Nephron progenitor cell (in vitro differentiated cells): ENCODE measurements around the gene CFAP54.

Source experiments
- DNase-seq: peaks from one replicate; pipeline ENCODE4 v3.0.0; 2021
- H3K27ac Mint-ChIP-seq: 2 replicates; pipeline ENCODE4 v1.8.0; 2021; ENCODE audit warnings: mild to moderate bottlenecking, moderate library complexity, mixed read lengths
- H3K27me3 Mint-ChIP-seq: 2 replicates; pipeline ENCODE4 v1.8.0; 2021; ENCODE audit warnings: mild to moderate bottlenecking, low read depth, mixed read lengths; ENCODE audit not compliant: poor library complexity
- H3K36me3 Mint-ChIP-seq: 2 replicates; pipeline ENCODE4 v1.8.0; 2021; ENCODE audit warnings: low read depth, mixed read lengths
- H3K4me1 Mint-ChIP-seq: 2 replicates; pipeline ENCODE4 v1.8.0; 2021; ENCODE audit warnings: mixed read lengths
- H3K4me3 Mint-ChIP-seq: 2 replicates; pipeline ENCODE4 v1.8.0; 2021; ENCODE audit warnings: mild to moderate bottlenecking, moderate library complexity, mixed read lengths
- H3K9me3 Mint-ChIP-seq: 2 replicates; pipeline ENCODE4 v1.8.0; 2021; ENCODE audit warnings: mild to moderate bottlenecking, moderate library complexity, mixed read lengths
- TF ChIP-seq, protein P1 (sequence below): fragments of 200-600 bp; sonication (generic); IDR thresholded peaks from 2 replicates; pipeline ENCODE4 v1.5.0; 2021; ENCODE audit warnings: antibody characterized with exemption

The CFAP54 gene

DNA sequence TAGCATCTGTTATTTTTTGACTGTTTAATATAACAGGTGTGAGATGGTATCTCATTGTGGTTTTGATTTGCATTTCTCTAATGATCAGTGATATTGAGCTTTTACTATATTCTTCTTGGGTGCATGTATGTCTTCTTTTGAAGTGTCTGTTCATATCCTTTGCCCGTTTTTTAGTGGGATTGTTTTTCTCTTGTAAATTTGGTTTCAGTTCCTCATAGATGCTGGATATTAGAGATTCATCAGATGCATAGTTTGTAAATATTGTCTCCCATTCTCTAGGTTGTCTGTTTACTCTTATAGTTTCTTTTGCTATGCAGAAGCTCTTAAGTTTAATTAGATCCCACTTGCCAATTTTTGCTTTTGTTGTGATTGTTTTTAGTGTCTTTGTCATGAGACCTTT lies 368.8 kb downstream of the CFAP54 start:
- Mint-ChIP-seq H3K4me1 (peaks cover 16% of the 10 kb centered on the region), H3K4me3 (no peak overlapping the region)
- no peak for DNase-seq

DNA sequence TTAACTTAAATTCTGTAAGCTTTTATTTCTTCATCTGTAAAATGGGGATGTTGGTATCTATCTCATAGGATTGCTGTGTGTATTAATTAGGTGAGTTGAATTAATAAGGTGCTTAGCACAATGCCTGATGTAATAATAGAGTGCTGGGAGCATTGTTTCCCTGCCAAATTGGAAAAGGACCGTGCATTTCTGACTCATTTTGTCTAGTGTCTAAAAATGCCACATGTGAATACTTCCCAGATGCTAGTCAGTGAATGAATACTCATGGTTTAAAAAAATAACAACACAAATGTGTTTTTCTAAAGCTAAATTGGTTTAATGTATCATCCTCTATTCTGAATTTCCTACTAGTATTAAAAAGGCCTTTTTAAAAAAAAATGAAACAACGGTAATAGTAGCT lies 372.3 kb downstream of the CFAP54 start:
- no peak overlapping the region for H3K27ac Mint-ChIP-seq
- H3K4me1 Mint-ChIP-seq = peaks cover 10% of the 10 kb centered on the region
- peaks cover 18% of the 10 kb centered on the region for H3K9me3 Mint-ChIP-seq
- H3K36me3 Mint-ChIP-seq = peaks cover 6% of the 10 kb centered on the region
- H3K27me3 Mint-ChIP-seq = no peaks in the 10 kb centered on the region
- no peak for DNase-seq
- TF ChIP-seq, protein P1, sequence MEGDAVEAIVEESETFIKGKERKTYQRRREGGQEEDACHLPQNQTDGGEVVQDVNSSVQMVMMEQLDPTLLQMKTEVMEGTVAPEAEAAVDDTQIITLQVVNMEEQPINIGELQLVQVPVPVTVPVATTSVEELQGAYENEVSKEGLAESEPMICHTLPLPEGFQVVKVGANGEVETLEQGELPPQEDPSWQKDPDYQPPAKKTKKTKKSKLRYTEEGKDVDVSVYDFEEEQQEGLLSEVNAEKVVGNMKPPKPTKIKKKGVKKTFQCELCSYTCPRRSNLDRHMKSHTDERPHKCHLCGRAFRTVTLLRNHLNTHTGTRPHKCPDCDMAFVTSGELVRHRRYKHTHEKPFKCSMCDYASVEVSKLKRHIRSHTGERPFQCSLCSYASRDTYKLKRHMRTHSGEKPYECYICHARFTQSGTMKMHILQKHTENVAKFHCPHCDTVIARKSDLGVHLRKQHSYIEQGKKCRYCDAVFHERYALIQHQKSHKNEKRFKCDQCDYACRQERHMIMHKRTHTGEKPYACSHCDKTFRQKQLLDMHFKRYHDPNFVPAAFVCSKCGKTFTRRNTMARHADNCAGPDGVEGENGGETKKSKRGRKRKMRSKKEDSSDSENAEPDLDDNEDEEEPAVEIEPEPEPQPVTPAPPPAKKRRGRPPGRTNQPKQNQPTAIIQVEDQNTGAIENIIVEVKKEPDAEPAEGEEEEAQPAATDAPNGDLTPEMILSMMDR = no peak
- no peak overlapping the region for H3K4me3 Mint-ChIP-seq

More for the DNA sequence above, 368.8 kb downstream of the CFAP54 start:
- Mint-ChIP-seq H3K27me3 (no peaks in the 10 kb centered on the region), H3K27ac (no peak overlapping the region), H3K36me3 (peaks cover 11% of the 10 kb centered on the region), H3K9me3 (peaks cover 35% of the 10 kb centered on the region)
- TF ChIP-seq, protein P1 = no peak

DNA sequence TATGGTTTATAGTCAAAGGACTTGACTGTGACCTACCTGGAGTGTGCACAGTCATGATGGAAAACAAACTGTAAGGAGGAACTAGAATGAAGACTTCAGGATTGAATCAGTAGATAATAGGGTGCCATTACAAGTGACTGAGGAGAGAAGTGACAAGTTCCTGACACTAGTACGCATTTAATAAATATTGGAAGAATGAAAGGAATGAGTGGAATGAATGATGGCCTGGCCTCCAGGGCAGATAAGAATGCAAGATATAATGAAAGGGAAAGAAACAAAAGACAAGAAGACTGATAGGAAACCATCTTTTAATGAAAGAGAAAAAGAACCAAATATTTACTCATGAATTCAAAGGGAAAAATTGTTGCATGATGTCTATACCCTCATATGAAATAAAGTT lies 372.9 kb downstream of the CFAP54 start:
- Mint-ChIP-seq H3K36me3 (peaks cover 4% of the 10 kb centered on the region), H3K4me3 (no peak overlapping the region), H3K9me3 (peaks cover 12% of the 10 kb centered on the region), H3K27ac (no peak overlapping the region), H3K27me3 (no peaks in the 10 kb centered on the region), H3K4me1 (peaks cover 8% of the 10 kb centered on the region)
- DNase-seq = no peak
- TF ChIP-seq, protein P1 = no peak

DNA sequence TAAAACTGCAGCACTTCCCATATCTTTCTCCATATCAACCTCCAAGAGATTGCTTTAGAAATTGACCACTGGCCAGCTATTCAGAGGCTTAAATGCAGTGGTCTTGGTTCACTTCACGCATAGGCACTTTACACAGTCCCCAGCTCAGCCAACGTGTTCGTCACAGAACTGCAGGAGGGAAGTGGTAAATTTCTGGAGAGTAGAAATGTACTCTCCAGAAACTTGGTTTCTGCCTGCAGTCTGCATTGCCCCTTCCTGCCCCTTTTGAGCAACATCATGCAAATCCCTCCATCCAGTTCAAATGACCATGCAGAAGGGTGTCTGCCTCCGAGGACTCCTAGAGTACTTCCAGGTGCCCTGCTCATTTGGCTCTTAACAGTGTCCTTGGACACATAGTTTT lies 375.0 kb downstream of the CFAP54 start:
- H3K36me3 Mint-ChIP-seq = no peaks in the 10 kb centered on the region
- no peaks in the 10 kb centered on the region for H3K27me3 Mint-ChIP-seq
- no peak for DNase-seq
- TF ChIP-seq, protein P1 = no peak
- H3K27ac Mint-ChIP-seq = no peak overlapping the region
- no peak overlapping the region for H3K4me3 Mint-ChIP-seq
- H3K4me1 Mint-ChIP-seq = peaks cover 8% of the 10 kb centered on the region
- no peaks in the 10 kb centered on the region for H3K9me3 Mint-ChIP-seq

DNA sequence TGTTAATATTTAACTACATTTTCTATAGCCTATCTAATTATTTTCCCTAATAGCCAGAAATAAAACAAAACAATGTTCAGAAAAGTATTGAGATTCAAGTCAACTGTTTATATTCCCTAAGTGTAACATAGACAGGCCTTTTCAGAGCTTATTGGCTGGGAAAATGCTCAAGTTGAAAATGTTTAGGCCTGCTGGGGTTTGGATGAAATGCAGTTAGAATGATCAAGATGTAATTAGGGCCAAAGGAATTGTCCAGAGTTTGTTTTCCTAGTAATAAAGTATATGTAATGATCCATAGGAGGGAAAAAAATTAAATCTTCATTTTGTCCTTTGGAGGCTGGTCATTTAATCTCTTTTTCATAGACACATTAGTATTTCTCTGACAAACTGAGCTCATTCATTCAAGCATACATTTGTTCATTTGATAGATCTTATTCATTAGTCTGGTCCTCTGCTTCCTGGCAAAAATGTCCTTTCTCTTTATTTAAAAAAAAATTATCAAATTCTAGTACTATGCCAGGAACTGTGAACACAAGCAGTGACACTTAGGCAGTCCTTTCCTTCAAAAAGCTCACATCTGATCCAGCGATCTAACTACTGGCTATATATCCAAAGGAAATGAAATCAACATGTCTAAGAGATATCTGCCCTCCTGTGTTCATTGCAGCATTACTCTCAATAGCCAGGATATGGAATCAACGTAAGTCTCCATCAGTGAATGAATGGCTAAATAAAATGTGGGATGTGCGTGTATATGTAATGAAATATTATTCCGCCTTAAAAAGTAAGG lies 377.6 kb downstream of the CFAP54 start:
- no peak for DNase-seq
- Mint-ChIP-seq H3K36me3 (no peaks in the 10 kb centered on the region), H3K27ac (no peak overlapping the region), H3K4me1 (peaks cover 8% of the 10 kb centered on the region), H3K4me3 (no peak overlapping the region), H3K27me3 (peaks cover 2% of the 10 kb centered on the region), H3K9me3 (peaks cover 14% of the 10 kb centered on the region)
- TF ChIP-seq, protein P1 = no peak

DNA sequence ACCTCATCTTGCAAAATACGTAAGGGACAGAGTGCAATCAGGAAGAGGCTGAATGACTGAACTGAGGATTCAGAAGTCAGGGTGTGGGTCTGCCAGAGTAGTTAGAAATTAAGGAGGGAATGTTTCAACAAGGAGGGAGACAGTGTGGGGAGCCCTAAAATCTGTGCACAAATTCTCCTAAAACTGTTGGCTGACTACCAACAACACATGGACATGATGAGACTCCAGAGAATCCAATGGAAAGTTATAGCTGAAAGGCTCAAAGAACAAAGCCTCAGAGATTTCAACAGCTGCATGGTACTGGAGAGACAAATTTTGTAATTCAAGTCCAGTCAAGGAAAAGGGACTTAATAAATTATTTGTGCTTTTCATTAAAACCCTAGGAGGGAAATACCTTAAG lies 381.6 kb downstream of the CFAP54 start:
- DNase-seq = no peak
- no peaks in the 10 kb centered on the region for H3K36me3 Mint-ChIP-seq
- H3K27ac Mint-ChIP-seq = no peak overlapping the region
- no peaks in the 10 kb centered on the region for H3K4me1 Mint-ChIP-seq
- peaks cover 14% of the 10 kb centered on the region for H3K9me3 Mint-ChIP-seq
- TF ChIP-seq, protein P1 = no peak
- peaks cover 2% of the 10 kb centered on the region for H3K27me3 Mint-ChIP-seq
- H3K4me3 Mint-ChIP-seq = no peak overlapping the region
